MCF 10A (cell line): Measurements from ENCODE around the gene SERTAD2. TPM values are rescaled to one million over a fixed set of nuclear protein-coding genes. Genes with fewer than 3 reads are reported as not detected.
A peak's percentile ranks its signal among the peaks of the same experiment; 100 is the strongest.

Source experiments
- Bru-seq: library from RNA; stranded (reverse); fragments of 400-500 nt; gene quantifications from one replicate; lab custom pipeline; 2021; lab: Mats Ljungman, UMichigan
- BruChase-seq, 2 experiments: library from RNA; stranded (reverse); fragments of 400-500 nt; gene quantifications; one replicate each; lab custom pipeline; 2021; lab: Mats Ljungman, UMichigan
- BruUV-seq: library from RNA; stranded (reverse); fragments of 400-500 nt; replicated peaks from 2 replicates; lab custom pipeline; 2021; lab: Mats Ljungman, UMichigan
- CTCF ChIA-PET: fragments of 300-600 bp; sonication (Branson Sonifier 250); formaldehyde crosslinking; extraction: SDS; loops from one replicate; lab custom pipeline; 2021; ENCODE audit warnings: antibody characterized with exemption, inconsistent platforms; lab: Yijun Ruan, JAX
- POLR2A ChIA-PET: fragments of 300-600, 350-650 bp; sonication (Branson Sonifier 250); formaldehyde crosslinking; extraction: SDS; loops from one replicate; lab custom pipeline; 2020; ENCODE audit warnings: antibody characterized with exemption, inconsistent platforms; lab: Yijun Ruan, JAX
- DNase-seq: peaks from one replicate; pipeline ENCODE4 v3.0.0-alpha.2; 2018; ENCODE audit not compliant: unreplicated experiment
- H3K27ac Mint-ChIP-seq: one replicate; pipeline ENCODE4 v1.8.0; 2022; ENCODE audit warnings: mild to moderate bottlenecking, low read depth, mixed read lengths; ENCODE audit not compliant: unreplicated experiment
- H3K27me3 Mint-ChIP-seq: one replicate; pipeline ENCODE4 v1.8.0; 2022; ENCODE audit warnings: mixed read lengths; ENCODE audit not compliant: insufficient read depth, unreplicated experiment
- H3K36me3 Mint-ChIP-seq: one replicate; pipeline ENCODE4 v1.8.0; 2022; ENCODE audit warnings: mild to moderate bottlenecking, moderate library complexity, mixed read lengths; ENCODE audit not compliant: insufficient read depth, unreplicated experiment
- H3K4me1 Mint-ChIP-seq: one replicate; pipeline ENCODE4 v1.8.0; 2022; ENCODE audit warnings: mixed read lengths; ENCODE audit not compliant: insufficient read depth, unreplicated experiment
- H3K4me3 Mint-ChIP-seq: one replicate; pipeline ENCODE4 v1.8.0; 2022; ENCODE audit warnings: mild to moderate bottlenecking, moderate library complexity, mixed read lengths; ENCODE audit not compliant: unreplicated experiment
- H3K9me3 Mint-ChIP-seq: one replicate; pipeline ENCODE4 v1.8.0; 2022; ENCODE audit warnings: mixed read lengths; ENCODE audit not compliant: unreplicated experiment
- intact Hi-C: fragments of 100-400 bp; cut with micrococcal nuclease; formaldehyde crosslinking; loops from 2 replicates; pipeline ENCODE4 v1.14.1; 2022
- long read RNA-seq: library from polyadenylated mRNA; stranded (forward); transcript quantifications from one replicate; pipeline ENCODE4 v2.0.0, GENCODE V29; 2022
- total RNA-seq: library from RNA; stranded (reverse); gene quantifications from 2 replicates; pipeline ENCODE4 v1.2.3, GENCODE V29; 2022
- TF ChIP-seq, protein P1 (sequence below): fragments of 200-600 bp; IDR thresholded peaks from one replicate; pipeline ENCODE4 v1.8.0; 2022; ENCODE audit warnings: antibody characterized with exemption, mild to moderate bottlenecking; ENCODE audit not compliant: unreplicated experiment

Gene SERTAD2, protein sequence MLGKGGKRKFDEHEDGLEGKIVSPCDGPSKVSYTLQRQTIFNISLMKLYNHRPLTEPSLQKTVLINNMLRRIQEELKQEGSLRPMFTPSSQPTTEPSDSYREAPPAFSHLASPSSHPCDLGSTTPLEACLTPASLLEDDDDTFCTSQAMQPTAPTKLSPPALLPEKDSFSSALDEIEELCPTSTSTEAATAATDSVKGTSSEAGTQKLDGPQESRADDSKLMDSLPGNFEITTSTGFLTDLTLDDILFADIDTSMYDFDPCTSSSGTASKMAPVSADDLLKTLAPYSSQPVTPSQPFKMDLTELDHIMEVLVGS
- total RNA-seq: 15.0 and 21.6 TPM in 2 replicates
- percentile 80 among the genes with signal in this experiment for Bru-seq, nascent RNA
- BruChase-seq, experiment 1, labeled RNA remaining after a 6-hour chase: percentile 84 among the genes with signal in this experiment
- BruChase-seq, experiment 2, labeled RNA remaining after a 2-hour chase: percentile 92 among the genes with signal in this experiment
- long read RNA-seq, full-length matches to known transcripts: 3 of 8 reads
- long read RNA-seq, partial matches to known transcripts: 0 of 8 reads
- long read RNA-seq, other reads (novel, unspliced or antisense): 5 of 8 reads

DNA sequence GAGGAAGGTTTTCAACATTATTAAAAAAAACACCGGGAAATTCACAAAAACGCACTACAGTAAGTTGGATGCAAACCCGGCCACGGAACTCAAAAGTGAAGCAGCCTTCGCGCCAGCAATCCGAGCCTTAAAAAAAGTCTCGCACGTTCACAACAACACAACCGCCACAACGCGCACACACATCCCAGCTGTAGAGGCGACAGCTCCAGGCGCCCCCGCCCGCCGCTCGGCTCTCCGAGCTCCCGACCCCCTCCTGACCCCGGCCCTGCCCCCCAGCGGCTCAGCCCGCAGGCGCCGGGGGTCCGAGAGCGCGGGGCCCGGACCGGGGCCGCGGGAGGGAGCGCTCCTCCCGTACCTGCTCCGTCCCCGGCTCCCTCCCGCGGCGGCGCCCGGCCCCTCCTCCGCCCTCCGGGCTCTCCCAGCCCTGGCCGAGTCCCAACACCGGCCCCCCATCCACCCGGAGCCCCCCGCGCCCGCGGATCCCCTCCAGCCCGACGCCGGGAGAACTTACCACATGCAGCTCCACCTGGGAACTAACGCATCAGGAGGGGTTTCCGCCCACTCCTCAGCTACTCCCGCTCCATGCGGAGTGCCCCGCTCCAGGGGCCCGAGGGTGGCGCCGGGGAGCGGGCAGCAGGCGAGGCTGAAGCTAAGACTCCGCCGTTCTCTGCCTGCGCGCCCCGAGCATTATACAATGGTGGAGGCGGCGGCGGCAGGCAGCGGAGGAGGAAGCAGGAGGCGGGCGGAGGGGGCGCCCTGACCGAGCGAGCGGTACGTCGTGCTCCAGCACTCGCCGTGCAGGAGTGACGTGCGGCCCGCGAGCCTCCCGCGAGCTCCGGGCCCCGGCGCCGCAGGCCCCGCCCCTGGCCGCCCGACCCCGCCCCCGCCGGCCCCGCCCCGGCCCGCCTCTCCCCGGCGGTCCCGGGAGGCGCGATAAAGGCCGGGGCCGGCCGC is at the start of gene SERTAD2:
Gene SERTAD2, minus strand, starts transcription at position 805 of the 954 bp plus-strand sequence. CDS start 17,042 bp downstream, outside the sequence.
- Mint-ChIP-seq H3K27me3 (no peaks in the 10 kb centered on the region), H3K27ac (peak within 1 kb of the TSS; percentile 89), H3K4me1 (peaks cover 24% of the 10 kb centered on the region), H3K36me3 (no peaks in the 10 kb centered on the region), H3K4me3 (peak within 1 kb of the TSS; percentile 77), H3K9me3 (no peaks in the 10 kb centered on the region)
- intact Hi-C loops: loop anchor here (1.0 to 2.0 kb wide), 4 partner anchors 59 to 206 kb away; no protein-coding TSS in a partner anchor
- peak; percentile 86 for DNase-seq
- POLR2A ChIA-PET: interaction anchor here (0.5 to 17.8 kb wide), 44 partner anchors 10 to 812 kb away, joined by 3 to 724 read pairs (median 6); partner anchors contain the start of genes ACTR2, AFTPH, RAB1A and UGP2
- TF ChIP-seq, protein P1, sequence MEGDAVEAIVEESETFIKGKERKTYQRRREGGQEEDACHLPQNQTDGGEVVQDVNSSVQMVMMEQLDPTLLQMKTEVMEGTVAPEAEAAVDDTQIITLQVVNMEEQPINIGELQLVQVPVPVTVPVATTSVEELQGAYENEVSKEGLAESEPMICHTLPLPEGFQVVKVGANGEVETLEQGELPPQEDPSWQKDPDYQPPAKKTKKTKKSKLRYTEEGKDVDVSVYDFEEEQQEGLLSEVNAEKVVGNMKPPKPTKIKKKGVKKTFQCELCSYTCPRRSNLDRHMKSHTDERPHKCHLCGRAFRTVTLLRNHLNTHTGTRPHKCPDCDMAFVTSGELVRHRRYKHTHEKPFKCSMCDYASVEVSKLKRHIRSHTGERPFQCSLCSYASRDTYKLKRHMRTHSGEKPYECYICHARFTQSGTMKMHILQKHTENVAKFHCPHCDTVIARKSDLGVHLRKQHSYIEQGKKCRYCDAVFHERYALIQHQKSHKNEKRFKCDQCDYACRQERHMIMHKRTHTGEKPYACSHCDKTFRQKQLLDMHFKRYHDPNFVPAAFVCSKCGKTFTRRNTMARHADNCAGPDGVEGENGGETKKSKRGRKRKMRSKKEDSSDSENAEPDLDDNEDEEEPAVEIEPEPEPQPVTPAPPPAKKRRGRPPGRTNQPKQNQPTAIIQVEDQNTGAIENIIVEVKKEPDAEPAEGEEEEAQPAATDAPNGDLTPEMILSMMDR: no peak
- no TSS peak for BruUV-seq
- CTCF ChIA-PET: interaction anchor here (0.6 to 3.6 kb wide), 18 partner anchors 11 to 620 kb away, joined by 3 to 45 read pairs (median 4); no protein-coding TSS in a partner anchor

DNA sequence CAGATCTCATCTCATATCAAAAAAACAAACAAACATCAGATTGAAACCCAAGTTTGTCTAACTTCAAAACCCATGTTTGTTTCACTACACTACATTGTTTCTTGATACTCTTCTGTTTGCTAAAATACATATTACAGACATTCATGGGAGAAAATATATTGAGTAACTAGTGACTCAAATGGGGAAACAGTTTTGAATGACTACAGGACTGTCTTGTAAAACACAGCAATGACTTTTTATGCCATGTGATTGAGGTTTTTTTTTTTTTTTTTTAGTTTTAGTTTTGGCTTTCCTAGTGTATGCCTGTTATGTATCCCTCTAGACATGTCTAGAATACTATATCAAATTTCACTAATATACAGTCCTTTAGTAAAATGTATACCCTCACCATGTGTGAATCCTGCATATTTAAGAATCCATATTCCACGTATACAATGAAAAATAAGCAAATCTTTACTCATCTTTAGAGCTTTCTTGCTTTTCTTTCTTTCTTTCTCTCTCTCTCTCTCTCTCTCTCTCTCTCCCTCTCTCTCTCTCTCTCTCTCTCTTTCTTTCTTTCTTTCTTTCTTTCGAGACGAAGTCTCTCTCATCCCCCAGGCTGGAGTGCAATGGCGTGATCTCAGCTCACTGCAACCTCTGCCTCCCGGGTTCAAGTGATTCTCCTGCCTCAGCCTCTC is 46.6 kb upstream of the SERTAD2 start:
- POLR2A ChIA-PET: interaction anchor here (1.5 kb wide), 1 partner anchor 30 kb away, joined by 3 read pairs; no protein-coding TSS in a partner anchor
- intact Hi-C loops: no loop called here
- TF ChIP-seq, protein P1: no peak
- BruUV-seq: no TSS peak
- peak; percentile 40 for DNase-seq
- H3K27ac Mint-ChIP-seq: no peak overlapping the region
- H3K36me3 Mint-ChIP-seq: no peaks in the 10 kb centered on the region
- H3K4me3 Mint-ChIP-seq: no peak overlapping the region
- H3K9me3 Mint-ChIP-seq: no peaks in the 10 kb centered on the region
- CTCF ChIA-PET: no interaction called here
- H3K27me3 Mint-ChIP-seq: no peaks in the 10 kb centered on the region
- peaks cover 20% of the 10 kb centered on the region for H3K4me1 Mint-ChIP-seq

DNA sequence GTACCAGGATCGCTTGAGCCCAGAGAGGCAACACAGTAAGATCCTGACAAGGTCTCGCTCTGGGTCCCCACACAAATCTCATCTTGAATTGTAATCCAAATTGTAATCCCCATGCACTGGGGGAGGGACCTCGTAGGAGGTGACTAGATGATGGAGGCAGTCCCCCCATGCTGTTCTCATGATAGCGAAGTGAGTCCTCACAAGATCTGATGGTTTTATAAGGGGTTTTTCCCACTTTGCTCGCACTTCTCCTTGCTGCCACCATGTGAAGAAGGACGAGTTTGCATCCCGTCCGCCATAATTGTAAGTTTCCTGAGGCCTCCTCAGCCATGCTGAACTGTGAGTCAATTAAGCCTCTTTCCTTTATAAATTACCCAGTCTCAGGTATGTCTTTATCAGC is 46.0 kb upstream of the SERTAD2 start:
- intact Hi-C loops: no loop called here
- Mint-ChIP-seq H3K36me3 (no peaks in the 10 kb centered on the region), H3K27me3 (no peaks in the 10 kb centered on the region), H3K27ac (no peak overlapping the region), H3K4me1 (peaks cover 20% of the 10 kb centered on the region), H3K4me3 (no peak overlapping the region), H3K9me3 (no peaks in the 10 kb centered on the region)
- TF ChIP-seq, protein P1: no peak
- POLR2A ChIA-PET: no interaction called here
- DNase-seq: no peak
- CTCF ChIA-PET: interaction anchor here (0.6 kb wide), 1 partner anchor 22 kb away, joined by 3 read pairs; no protein-coding TSS in a partner anchor
- no TSS peak for BruUV-seq
